ENCODE measurements around the gene PTOV1.

DNA sequence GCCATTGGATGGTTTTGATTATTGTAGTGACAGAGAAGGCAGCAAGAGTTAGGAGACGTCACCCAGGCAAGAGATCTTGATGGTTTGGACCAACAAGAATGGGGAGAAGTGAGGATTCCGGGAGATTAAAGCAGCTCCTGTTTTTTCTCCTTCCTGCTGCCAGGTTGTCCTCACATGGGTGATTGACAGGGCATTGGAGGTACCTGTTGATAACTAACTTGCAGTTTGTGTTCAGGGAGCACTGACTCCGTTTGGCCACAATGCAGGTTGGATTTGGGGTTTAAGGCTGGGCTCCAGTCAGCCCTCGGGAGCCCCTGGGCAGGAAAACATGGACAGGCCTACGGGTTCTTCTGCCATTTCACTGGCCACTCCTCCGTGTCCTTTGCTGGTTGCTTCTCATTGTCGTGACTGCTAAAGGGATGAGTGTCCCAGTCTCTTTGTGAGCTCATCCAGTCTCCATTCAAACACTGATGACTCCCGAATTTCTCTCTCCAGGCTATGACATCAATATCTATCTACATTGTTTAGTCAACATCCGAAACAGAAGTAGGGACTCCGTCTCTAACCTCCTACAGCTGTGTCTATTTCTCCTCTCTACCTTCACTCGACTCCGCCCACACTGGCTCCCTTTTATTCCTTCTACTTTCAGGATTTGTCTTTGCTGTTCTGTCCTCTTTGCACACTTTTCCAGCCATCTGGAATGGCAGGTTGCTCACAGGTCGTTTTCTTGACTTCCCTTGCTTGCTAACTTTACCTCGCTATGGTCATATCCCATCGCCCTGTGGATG lies 1.3 kb upstream of the PTOV1 start:
- TF ChIP-seq POLR2AphosphoS5 (IDR thresholded peaks at IDR 0.05; ENCODE audit: low read depth, low read length): no peak
- TF ChIP-seq POLR2A (IDR thresholded peaks at IDR 0.05; ENCODE audit: low read depth, low read length): no peak

Data from GM12891 (cell line).